ENCODE data around the gene EIF4H. TPM values are rescaled to one million over a fixed set of nuclear protein-coding genes. Genes with fewer than 3 reads are reported as not detected.
A peak's percentile ranks its signal among the peaks of the same experiment; 100 is the strongest.
"Not testable (repeated sequence)": the region's sequence is repeated elsewhere in the genome, so short reads cannot be mapped to it uniquely, and the experiment has no call there.

The EIF4H gene
- polyA plus RNA-seq, 2 of the 4 experiments (the other 2 are of a cell fraction): 361 to 364 TPM

DNA sequence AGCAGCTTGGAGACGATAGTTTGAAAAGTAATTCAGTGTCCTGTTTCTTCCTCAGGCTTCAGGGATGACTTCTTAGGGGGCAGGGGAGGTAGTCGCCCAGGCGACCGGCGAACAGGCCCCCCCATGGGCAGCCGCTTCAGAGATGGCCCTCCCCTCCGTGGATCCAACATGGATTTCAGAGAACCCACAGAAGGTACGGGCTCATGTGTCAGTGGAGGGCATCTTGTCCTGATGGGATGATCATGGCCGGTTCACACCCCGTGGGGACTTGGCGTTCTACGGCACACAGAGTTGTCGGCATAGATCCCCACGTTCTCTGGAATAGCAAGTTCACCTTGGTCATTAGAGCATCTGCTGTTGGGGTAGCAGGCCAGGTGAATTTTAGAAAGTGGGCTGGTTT, 20.5 kb downstream of the EIF4H start (continued):
- TF ChIP-seq RAD21 (conservative IDR thresholded peaks at IDR 0.05 in 1 of 2, IDR thresholded peaks at IDR 0.05 in 1 of 2) (no peak), FOSB (CRISPR knock-in tag; IDR thresholded peaks at IDR 0.05) (no peak), HOXA7 (CRISPR knock-in tag; IDR thresholded peaks at IDR 0.05) (no peak)
- TF ChIP-seq, protein P1, sequence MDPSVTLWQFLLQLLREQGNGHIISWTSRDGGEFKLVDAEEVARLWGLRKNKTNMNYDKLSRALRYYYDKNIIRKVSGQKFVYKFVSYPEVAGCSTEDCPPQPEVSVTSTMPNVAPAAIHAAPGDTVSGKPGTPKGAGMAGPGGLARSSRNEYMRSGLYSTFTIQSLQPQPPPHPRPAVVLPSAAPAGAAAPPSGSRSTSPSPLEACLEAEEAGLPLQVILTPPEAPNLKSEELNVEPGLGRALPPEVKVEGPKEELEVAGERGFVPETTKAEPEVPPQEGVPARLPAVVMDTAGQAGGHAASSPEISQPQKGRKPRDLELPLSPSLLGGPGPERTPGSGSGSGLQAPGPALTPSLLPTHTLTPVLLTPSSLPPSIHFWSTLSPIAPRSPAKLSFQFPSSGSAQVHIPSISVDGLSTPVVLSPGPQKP (IDR thresholded peaks at IDR 0.05; ENCODE audit: low read depth, low read length): no peak

DNA sequence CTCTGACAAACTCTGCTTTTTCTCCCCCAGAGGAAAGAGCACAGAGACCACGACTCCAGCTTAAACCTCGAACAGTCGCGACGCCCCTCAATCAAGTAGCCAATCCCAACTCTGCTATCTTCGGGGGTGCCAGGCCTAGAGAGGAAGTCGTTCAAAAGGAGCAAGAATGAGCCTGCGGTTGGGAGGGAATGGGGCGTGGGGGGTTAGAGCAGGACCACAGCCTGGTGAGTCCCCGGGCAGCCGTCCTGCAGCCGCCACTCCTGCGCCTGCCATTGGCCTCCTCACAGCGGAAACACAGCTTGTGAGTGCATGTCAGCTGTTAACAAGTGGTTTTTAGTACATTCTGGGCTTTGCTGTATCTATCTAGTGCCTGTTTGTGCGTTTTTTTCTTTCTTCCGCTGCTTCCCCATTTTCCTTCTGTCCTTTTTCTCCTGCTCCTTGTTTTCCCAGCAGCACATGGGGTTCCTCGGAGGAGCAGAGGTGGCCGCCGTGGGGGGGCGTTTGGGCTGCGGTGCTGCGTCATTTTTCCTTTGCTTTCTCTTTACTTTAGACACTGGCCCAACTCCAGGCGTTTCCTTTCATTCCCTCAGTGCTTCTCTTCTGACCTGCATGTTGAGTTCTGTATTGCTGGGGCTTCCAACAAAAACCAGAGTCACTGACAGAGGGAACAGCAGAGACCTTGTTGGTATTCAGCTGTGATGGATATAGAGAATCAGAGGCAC, 21.1 kb downstream of the EIF4H start:
- DNase-seq (ENCODE audit: low read depth in 1 of 2, low spot score in 1 of 2); H3K27ac ChIP-seq; H3K9me3 ChIP-seq; H3K4me2 ChIP-seq; H3K4me3 ChIP-seq; ATAC-seq; H3K4me1 ChIP-seq; FAIRE-seq; POLR2A ChIA-PET: not testable (repeated sequence)
- WGBS (ENCODE audit: missing lambda C conversion rate): 91% methylated on average over 18 of the region's 23 CpGs
- CTCF ChIA-PET: interaction anchor here (7.7 kb wide), 1 partner anchor 12 kb away, joined by 50 read pairs; no protein-coding TSS in a partner anchor

DNA sequence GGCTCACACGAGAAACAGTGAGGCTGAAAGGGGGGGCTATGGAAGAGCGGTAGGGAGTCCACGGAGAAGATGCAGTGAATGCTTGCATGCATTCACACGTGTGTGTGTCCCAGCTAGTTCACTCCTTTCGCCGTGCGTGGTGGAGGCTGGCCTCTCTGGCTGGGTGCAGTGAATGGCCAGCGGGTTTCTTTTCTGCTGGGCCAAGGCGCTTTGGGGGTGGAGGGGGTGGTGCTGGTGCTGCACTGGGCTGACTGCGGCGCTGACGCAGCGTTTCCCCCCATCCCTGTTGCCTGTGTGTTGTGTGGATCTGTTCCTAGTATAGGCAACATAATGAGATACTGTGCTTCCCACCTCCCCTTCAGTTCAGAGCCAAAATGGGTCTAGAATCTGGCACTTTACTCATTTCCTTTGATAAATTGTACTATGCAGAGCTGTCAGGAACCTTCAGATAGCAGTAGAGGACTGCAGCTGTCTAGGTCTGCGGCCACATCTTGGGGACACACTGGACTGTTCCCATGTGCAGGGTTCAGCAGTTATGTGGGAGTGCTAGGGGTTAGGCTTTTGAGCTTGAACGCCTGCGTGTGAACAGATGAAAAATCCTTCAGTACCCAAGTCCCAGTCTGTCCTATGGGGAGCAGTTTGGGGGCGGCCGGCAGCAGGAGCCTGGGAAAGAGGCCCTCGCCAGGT, 22.0 kb downstream of the EIF4H start:
- H3K4me2 ChIP-seq; DNase-seq (ENCODE audit: low read depth in 1 of 2, low spot score in 1 of 2); H3K9me3 ChIP-seq; H3K4me3 ChIP-seq; H3K4me1 ChIP-seq; ATAC-seq; H3K27ac ChIP-seq; POLR2A ChIA-PET; FAIRE-seq: not testable (repeated sequence)
- CTCF ChIA-PET: interaction anchor here (1.4 to 28.4 kb wide), 3 partner anchors 11 to 201 kb away, joined by 3 to 684 read pairs (median 14); no protein-coding TSS in a partner anchor
- 95% methylated on average over 14 of the region's 19 CpGs for WGBS (ENCODE audit: missing lambda C conversion rate)

DNA sequence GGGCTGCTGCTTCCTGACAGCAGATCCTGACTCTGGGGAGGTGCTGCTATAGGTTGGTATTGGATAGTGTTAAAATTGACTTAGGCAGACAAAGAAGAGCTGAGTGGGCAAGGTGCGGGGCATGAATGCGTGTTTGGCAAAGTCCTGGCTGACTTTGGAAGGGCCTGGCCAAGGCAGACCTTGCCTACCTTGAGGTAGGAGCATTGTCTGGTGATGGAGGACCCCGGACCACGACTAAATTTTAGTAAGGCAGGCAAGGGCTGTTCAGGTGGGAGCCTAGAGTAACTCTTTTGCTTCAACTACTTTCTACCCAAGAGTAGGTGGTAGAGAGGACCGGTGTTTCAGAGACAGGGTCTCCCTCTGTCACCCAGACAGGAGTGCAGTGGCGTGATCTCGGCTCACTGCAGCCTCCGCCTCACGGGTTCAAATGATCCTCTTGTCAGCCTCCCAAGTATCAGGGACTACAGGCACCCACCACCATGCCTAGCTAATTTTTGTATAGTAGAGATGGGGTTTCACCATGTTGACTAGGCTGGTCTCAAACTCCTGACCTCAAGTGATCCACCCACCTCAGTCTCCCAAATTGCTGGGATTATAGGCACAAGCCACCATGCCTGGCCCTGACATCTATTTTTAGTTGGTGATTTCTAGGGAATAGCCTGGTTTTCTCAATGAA, 23.4 kb downstream of the EIF4H start:
- ChIA-PET POLR2A (interaction anchor here (1.2 kb wide), 1 partner anchor 14 kb away, joined by 5 read pairs; no protein-coding TSS in a partner anchor), CTCF (interaction anchor here (0.6 to 28.4 kb wide), 7 partner anchors 10 to 1508 kb away, joined by 3 to 684 read pairs (median 3); no protein-coding TSS in a partner anchor)
- no peaks in the 10 kb centered on the region for H3K9me3 ChIP-seq
- no peak overlapping the region for H3K4me2 ChIP-seq
- H3K27ac ChIP-seq: no peak overlapping the region
- 97% methylated on average over 9 of the region's 9 CpGs for WGBS (ENCODE audit: missing lambda C conversion rate)
- TF ChIP-seq CEBPB (IDR thresholded peaks at IDR 0.05) (no peak), NPAS2 (CRISPR knock-in tag; IDR thresholded peaks at IDR 0.05; ENCODE audit: borderline replicate concordance) (no peak), NR3C1 (IDR thresholded peaks at IDR 0.05) (no peak), MAFK (IDR thresholded peaks at IDR 0.05; ENCODE audit: partially characterized antibody) (no peak), TFCP2L1 (CRISPR knock-in tag; IDR thresholded peaks at IDR 0.05) (0 out of 2 replicates have a peak, but pooled peaks have one; percentile 12)
- TF ChIP-seq, protein P2, sequence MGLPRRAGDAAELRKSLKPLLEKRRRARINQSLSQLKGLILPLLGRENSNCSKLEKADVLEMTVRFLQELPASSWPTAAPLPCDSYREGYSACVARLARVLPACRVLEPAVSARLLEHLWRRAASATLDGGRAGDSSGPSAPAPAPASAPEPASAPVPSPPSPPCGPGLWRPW (IDR thresholded peaks at IDR 0.05): no peak
- TF ChIP-seq, protein P3, sequence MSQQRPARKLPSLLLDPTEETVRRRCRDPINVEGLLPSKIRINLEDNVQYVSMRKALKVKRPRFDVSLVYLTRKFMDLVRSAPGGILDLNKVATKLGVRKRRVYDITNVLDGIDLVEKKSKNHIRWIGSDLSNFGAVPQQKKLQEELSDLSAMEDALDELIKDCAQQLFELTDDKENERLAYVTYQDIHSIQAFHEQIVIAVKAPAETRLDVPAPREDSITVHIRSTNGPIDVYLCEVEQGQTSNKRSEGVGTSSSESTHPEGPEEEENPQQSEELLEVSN (IDR thresholded peaks at IDR 0.05; ENCODE audit: borderline replicate concordance, low read depth): no peak
- TF ChIP-seq, protein P1 (IDR thresholded peaks at IDR 0.05; ENCODE audit: low read depth, low read length): no peak
- H3K4me1 ChIP-seq: peaks cover 3% of the 10 kb centered on the region; the same call in 2 of the 3 replicates
- FAIRE-seq: no peak
- no peak overlapping the region for H3K4me3 ChIP-seq
- ATAC-seq: no peak
- DNase-seq (ENCODE audit: low read depth in 1 of 2, low spot score in 1 of 2): no peak
